ENCODE data around the gene DGKD. TPM values are rescaled to one million over a fixed set of nuclear protein-coding genes. Genes with fewer than 3 reads are reported as not detected.

The DGKD gene
- polyA plus RNA-seq, 1 experiment, result 10.8 TPM

DNA sequence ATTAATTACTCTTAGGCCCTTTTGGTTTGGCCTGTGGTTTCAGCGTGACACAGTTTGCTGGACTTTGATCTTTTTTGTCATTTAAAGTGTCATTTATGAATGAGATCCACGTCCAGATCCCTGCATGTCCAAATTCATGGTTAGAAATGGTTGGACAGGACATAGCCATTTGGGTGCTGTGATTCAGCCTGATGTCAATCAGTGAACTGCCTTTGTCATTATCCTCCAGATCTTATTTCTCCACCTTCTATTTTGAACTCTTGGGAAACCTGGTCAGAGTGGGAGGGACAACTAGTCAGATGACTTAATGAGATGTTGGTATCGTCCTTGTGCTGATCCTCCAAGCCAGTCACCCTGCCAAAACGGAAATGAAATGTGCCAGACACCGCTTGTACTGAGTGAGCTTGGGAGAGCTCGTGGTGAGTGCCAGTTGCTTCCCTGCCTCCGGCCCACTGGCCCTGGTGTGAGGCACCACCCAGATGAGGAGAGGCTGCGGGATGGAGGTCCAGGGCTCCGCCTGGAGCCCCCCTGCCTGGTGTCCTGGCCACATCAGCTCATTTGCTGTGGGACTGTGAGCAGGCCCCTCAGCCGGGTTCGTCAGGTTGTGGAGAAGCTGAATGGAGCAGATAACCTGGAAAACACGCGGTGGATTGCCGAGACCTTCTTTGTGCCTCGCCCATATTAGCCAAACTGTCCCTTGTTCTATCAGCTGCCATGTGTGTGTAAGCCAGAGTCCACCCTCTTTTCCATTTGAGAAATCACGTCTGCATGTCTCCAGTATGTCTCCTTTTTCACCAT, 70.1 kb downstream of the DGKD start:
- Histone ChIP-seq H3K4me3 (ENCODE audit: low read depth, low read length) (no peak overlapping the region), H3K27ac (ENCODE audit: low read depth, low read length) (no peak overlapping the region), H3K9me3 (ENCODE audit: control insufficient read depth, insufficient read depth, low read length) (peaks cover 37% of the 10 kb centered on the region), H3K27me3 (ENCODE audit: control insufficient read depth, insufficient read depth, low read length) (no peaks in the 10 kb centered on the region)
- DNase-seq (ENCODE audit: low read depth, low spot score), result no peak
- CTCF ChIA-PET, result interaction anchor here (1.4 kb wide), 1 partner anchor 19 kb away, joined by 3 read pairs; no protein-coding TSS in a partner anchor
- POLR2A ChIA-PET, result no interaction called here
- no peak for TF ChIP-seq CTCF (IDR thresholded peaks at IDR 0.05; ENCODE audit: low read depth, low read length)

GRCh38 chr2:233426619-233427342, 72.5 kb downstream of the DGKD start:
- H3K27me3 ChIP-seq (ENCODE audit: control insufficient read depth, insufficient read depth, low read length), result no peaks in the 10 kb centered on the region
- H3K9me3 ChIP-seq (ENCODE audit: control insufficient read depth, insufficient read depth, low read length), result peaks cover 37% of the 10 kb centered on the region
- peak; percentile 86 for DNase-seq (ENCODE audit: low read depth, low spot score)
- ChIA-PET CTCF (interaction anchor here (0.6 kb wide), 1 partner anchor 877 kb away, joined by 3 read pairs; no protein-coding TSS in a partner anchor), POLR2A (no interaction called here)
- peak overlapping the region; percentile 77 for H3K27ac ChIP-seq (ENCODE audit: low read depth, low read length)
- no peak overlapping the region for H3K4me3 ChIP-seq (ENCODE audit: low read depth, low read length)
- TF ChIP-seq CTCF (IDR thresholded peaks at IDR 0.05; ENCODE audit: low read depth, low read length), result no peak

DNA sequence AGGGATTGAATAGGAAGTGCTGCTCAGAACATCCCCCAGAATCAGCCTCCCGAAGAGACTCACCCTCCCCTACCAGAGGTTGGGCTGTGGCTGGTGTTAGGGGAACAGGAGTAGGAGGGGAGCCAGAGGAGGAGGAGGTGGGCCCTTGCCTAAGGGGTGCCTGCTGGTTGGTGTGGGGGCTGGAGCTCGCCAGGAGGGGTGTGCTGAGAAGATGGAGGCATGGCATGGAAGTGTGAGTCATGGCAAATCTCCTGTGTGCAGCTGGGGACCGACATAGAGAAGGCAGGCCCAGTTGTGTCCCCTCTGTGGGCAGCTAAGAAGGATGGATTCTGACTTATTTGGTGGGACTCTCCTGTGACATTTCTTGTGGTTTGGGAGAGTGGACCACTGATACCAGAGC, 73.7 kb downstream of the DGKD start:
- Histone ChIP-seq H3K27ac (ENCODE audit: low read depth, low read length) (no peak overlapping the region), H3K4me3 (ENCODE audit: low read depth, low read length) (no peak overlapping the region), H3K27me3 (ENCODE audit: control insufficient read depth, insufficient read depth, low read length) (no peaks in the 10 kb centered on the region), H3K9me3 (ENCODE audit: control insufficient read depth, insufficient read depth, low read length) (peaks cover 37% of the 10 kb centered on the region)
- TF ChIP-seq CTCF (IDR thresholded peaks at IDR 0.05; ENCODE audit: low read depth, low read length), result no peak
- DNase-seq (ENCODE audit: low read depth, low spot score), result no peak
- ChIA-PET CTCF (no interaction called here), POLR2A (no interaction called here)

DNA sequence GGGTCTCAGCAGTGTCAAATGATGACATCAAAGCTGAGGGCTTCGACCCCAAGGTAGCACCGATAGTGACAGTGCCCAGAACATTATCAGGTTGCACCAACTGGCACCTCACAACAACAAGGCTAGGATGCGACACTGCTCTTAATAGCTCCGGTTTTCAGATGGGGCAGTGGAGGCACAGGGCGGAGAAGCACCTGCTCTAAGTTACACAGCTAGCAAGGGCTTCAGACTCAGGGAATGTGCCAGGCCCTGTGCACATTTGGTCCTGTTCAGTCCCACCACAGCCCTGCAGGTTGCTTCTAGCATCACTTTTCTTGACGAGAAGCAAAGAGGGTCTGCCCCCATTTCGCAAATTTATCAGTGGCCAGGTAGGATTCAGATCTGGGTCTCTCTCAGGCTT, 74.1 kb downstream of the DGKD start:
- TF ChIP-seq CTCF (IDR thresholded peaks at IDR 0.05; ENCODE audit: low read depth, low read length), result no peak
- POLR2A ChIA-PET, result no interaction called here
- CTCF ChIA-PET, result no interaction called here
- Histone ChIP-seq H3K27me3 (ENCODE audit: control insufficient read depth, insufficient read depth, low read length) (no peaks in the 10 kb centered on the region), H3K9me3 (ENCODE audit: control insufficient read depth, insufficient read depth, low read length) (peaks cover 35% of the 10 kb centered on the region), H3K27ac (ENCODE audit: low read depth, low read length) (no peak overlapping the region), H3K4me3 (ENCODE audit: low read depth, low read length) (no peak overlapping the region)
- DNase-seq (ENCODE audit: low read depth, low spot score), result no peak

All from AG04450 (cell line).